Choroid plexus epithelial cell (primary cell): ENCODE measurements around the gene HIBADH.

Source experiments
- DNase-seq: peaks from one replicate; pipeline ENCODE4 v3.0.0-alpha.2; 2010; ENCODE audit warnings: low read depth
- H3K4me3 ChIP-seq: 2 replicates; pipeline ENCODE4 v1.5.1; 2011; ENCODE audit warnings: low read depth, mild to moderate bottlenecking, control low read depth, low read length, moderate library complexity
- TF ChIP-seq, protein P1 (sequence below): conservative IDR thresholded peaks from 2 replicates; pipeline ENCODE4 v1.5.1; 2011; ENCODE audit warnings: low read depth, mild to moderate bottlenecking, control low read depth, inconsistent platforms, low read length, moderate library complexity

HIBADH gene

DNA sequence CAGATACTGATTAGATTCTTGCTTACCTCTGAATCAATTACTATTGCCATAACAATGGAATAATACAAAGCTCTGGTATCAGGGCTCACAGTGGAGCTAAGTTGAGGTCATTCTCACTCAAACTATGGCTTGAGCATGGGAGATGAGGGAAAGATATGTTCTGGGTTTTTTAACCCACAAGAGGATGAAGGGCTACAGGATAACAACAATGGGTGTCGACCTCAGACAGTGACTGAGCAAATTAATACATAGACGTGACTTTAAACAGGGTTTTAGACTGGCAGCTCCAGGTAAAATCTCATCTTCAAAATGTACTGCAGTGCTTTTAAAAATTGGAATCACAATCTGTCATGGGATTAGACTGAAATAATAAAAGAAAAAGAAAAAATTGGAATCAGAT, 7.5 kb upstream of the HIBADH start:
- TF ChIP-seq, protein P1, sequence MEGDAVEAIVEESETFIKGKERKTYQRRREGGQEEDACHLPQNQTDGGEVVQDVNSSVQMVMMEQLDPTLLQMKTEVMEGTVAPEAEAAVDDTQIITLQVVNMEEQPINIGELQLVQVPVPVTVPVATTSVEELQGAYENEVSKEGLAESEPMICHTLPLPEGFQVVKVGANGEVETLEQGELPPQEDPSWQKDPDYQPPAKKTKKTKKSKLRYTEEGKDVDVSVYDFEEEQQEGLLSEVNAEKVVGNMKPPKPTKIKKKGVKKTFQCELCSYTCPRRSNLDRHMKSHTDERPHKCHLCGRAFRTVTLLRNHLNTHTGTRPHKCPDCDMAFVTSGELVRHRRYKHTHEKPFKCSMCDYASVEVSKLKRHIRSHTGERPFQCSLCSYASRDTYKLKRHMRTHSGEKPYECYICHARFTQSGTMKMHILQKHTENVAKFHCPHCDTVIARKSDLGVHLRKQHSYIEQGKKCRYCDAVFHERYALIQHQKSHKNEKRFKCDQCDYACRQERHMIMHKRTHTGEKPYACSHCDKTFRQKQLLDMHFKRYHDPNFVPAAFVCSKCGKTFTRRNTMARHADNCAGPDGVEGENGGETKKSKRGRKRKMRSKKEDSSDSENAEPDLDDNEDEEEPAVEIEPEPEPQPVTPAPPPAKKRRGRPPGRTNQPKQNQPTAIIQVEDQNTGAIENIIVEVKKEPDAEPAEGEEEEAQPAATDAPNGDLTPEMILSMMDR, result no peak
- no peak for DNase-seq

DNA sequence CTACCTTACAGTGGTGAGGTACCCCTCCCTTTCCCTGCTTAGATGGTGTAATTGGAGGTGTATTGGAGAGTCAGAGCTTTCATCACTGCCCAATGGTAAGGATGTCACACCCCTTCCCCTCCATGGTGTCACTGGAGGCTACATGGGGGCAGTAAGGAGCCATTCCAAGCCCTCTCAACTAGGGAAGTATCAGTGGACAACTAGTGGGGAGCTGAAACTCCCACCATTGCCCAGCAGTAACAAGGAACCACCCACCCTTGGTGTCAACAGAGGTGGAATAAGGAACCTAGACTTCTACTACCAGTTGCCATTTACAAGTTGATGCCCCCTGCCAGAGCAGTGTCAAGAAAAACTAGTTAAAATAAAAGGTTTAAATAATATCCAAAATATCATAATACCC, 2.8 kb upstream of the HIBADH start:
- H3K4me3 ChIP-seq, result no peak overlapping the region
- DNase-seq, result no peak

More for the DNA sequence above, 7.5 kb upstream of the HIBADH start:
- H3K4me3 ChIP-seq, result no peak overlapping the region

DNA sequence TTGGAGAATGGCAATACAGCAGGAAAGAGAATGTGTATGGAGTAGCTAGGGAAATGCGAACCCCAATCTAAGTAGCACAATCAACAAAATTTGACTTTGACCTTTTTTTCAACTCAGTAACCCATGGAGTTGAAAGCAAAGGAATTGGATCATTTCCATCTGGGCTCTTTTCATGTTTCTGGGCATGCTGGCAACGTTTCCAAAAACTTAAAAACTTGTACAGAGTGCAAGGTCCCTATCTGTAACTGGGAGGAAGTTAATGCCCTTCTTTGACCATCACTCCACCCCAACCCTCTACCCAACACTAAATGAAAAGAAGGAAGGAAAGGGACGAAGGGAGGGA, 1.3 kb upstream of the HIBADH start:
- TF ChIP-seq, protein P1, result no peak
- H3K4me3 ChIP-seq, result no peak overlapping the region
- DNase-seq, result no peak

More for the DNA sequence above, 2.8 kb upstream of the HIBADH start:
- TF ChIP-seq, protein P1, result no peak

DNA sequence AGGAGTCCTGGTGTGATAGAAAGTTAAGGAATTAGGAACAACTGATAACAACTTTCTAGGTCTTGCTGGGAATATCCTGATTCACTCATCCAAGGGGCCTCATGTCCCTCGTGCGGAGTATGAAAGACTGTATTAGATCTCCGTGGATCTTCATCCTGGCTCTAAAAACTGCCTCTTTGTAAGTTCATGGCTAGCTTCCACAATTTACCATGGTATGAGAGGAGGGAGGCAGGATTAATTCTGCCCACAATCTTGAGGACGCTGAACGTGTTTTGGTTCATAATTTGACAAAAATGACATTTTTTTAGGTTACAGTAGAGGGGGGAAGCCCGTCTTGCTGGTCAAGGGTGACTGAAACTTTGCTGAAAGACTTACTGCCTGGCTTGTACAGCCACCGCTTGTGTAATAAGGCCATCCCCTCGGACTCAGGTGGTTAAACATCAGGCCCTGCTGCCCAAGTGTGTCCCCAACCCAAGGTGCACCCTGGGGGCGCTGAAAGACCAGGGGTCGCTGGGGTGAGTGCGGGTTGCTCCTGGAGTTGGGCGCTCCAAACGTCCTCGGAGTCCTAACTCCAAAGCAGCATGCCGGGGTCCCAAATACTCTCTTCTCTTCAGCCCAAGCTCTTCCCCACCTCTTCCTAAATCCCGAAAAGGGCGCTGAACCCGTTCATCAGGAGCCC, 733 bp downstream of the HIBADH start:
- peak overlapping the region; percentile 85 for H3K4me3 ChIP-seq
- TF ChIP-seq, protein P1, result no peak
- DNase-seq, result peak; percentile 35

DNA sequence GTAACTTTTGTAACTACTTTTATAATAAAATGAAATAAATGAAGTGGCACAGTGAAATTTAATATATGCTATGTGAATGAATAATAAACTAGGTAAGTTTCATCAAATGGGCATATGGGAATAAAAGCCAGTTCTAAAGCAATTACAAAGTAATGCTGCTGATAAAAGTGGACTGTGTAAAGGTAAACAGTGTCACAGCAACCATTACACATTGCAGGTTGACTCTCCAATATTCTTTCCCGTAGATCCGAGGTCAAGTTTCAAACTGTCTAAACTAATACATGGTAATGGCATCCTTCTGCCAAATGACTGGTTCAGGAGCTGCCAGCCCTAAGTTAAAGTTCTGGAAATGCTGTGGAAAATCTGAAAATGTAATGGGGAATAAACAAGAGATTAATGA, 6.0 kb downstream of the HIBADH start:
- H3K4me3 ChIP-seq, result no peak overlapping the region
- TF ChIP-seq, protein P1, result no peak
- DNase-seq, result no peak

DNA sequence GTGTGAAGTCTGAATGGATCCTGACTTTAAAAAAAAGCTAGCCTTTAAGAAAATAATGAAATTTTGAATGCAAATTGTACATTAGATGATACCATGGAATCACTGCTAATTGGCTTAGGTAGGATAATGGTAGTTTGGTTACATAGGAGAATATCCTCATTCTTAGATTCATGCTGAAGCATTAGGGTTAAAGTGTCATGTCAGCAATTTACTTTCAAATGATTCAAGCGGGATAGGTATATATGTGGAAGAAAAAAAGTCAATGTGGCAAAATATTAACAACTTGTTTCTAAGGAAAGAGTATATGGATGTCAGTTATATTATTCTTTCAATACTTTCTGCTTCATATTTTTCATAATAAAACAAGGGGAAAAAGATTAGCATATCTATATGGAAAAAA, 7.5 kb downstream of the HIBADH start:
- TF ChIP-seq, protein P1, result no peak
- no peak overlapping the region for H3K4me3 ChIP-seq
- no peak for DNase-seq

- TF ChIP-seq, protein P1, result no peak
- H3K4me3 ChIP-seq, result no peak overlapping the region
- DNase-seq, result no peak
These were observed 10.2 kb downstream of the HIBADH start for GRCh38 chr7:27652518-27652917.
